GM23338 (cell line): ENCODE data around the gene CMTM6. TPM values are rescaled to one million over a fixed set of nuclear protein-coding genes. Genes with fewer than 3 reads are reported as not detected.

Experiments
- ATAC-seq: fragments of 200-7000 bp; cut with Tn5 transposase; 3 replicates; pipeline ENCODE4 v1.9.1; 2020
- DNase-seq: peaks from one replicate; pipeline ENCODE4 v3.0.0-alpha.2; 2015; ENCODE audit warnings: low spot score
- H2AFZ ChIP-seq: fragments of 200-600 bp; sonication (generic); 2 replicates; pipeline ENCODE4 v1.8.0; 2016; ENCODE audit warnings: antibody characterized with exemption, mild to moderate bottlenecking, moderate library complexity
- H3F3A ChIP-seq: fragments of 200-600 bp; sonication (generic); replicated peaks from 2 replicates; pipeline ENCODE4 v1.8.0; 2017; ENCODE audit warnings: antibody characterized with exemption, mixed run types, low read depth
- H3K27ac ChIP-seq: fragments of 200-600 bp; sonication (generic); 2 replicates; pipeline ENCODE4 v1.6.1; 2016; ENCODE audit warnings: low read depth
- H3K27me3 ChIP-seq: fragments of 200-600 bp; sonication (generic); 2 replicates; pipeline ENCODE4 v1.8.0; 2016; ENCODE audit warnings: mild to moderate bottlenecking, mixed run types, moderate library complexity; ENCODE audit not compliant: insufficient read depth
- H3K36me3 ChIP-seq: fragments of 200-600 bp; sonication (generic); 2 replicates; pipeline ENCODE4 v1.8.0; 2016; ENCODE audit warnings: mild to moderate bottlenecking; ENCODE audit not compliant: insufficient read depth
- H3K4me1 ChIP-seq: fragments of 200-600 bp; sonication (generic); 2 replicates; pipeline ENCODE4 v1.8.0; 2016; ENCODE audit warnings: mild to moderate bottlenecking, moderate library complexity; ENCODE audit not compliant: insufficient read depth
- H3K4me2 ChIP-seq: fragments of 200-600 bp; sonication (generic); 2 replicates; pipeline ENCODE4 v1.7.1; 2017; ENCODE audit warnings: mixed run types
- H3K4me3 ChIP-seq: fragments of 200-600 bp; sonication (generic); 2 replicates; pipeline ENCODE4 v1.6.1; 2016; ENCODE audit warnings: mixed run types
- H3K79me2 ChIP-seq: fragments of 200-600 bp; sonication (generic); replicated peaks from 2 replicates; pipeline ENCODE4 v1.8.0; 2017; ENCODE audit warnings: mild to moderate bottlenecking; ENCODE audit not compliant: insufficient read depth
- H3K9me2 ChIP-seq: fragments of 200-600 bp; sonication (generic); 2 replicates; pipeline ENCODE4 v1.8.0; 2017; ENCODE audit not compliant: insufficient read depth
- H4K20me1 ChIP-seq: fragments of 200-600 bp; sonication (generic); replicated peaks from 2 replicates; pipeline ENCODE4 v1.8.0; 2017; ENCODE audit warnings: mild to moderate bottlenecking; ENCODE audit not compliant: insufficient read depth
- H3K27ac Mint-ChIP-seq: 2 replicates; pipeline ENCODE4 v1.8.0; 2020; ENCODE audit warnings: inconsistent platforms, mild to moderate bottlenecking, moderate library complexity, mixed read lengths
- H3K27me3 Mint-ChIP-seq: 3 replicates; pipeline ENCODE4 v1.8.0; 2022; ENCODE audit warnings: low read depth, mild to moderate bottlenecking, moderate library complexity, mixed read lengths, inconsistent platforms; ENCODE audit not compliant: insufficient read depth, poor library complexity
- H3K36me3 Mint-ChIP-seq: 3 replicates; pipeline ENCODE4 v1.8.0; 2021; ENCODE audit warnings: low read depth, mild to moderate bottlenecking, inconsistent platforms, moderate library complexity, mixed read lengths
- H3K4me1 Mint-ChIP-seq: 3 replicates; pipeline ENCODE4 v1.8.0; 2020; ENCODE audit warnings: mild to moderate bottlenecking, inconsistent platforms, mixed read lengths
- H3K4me3 Mint-ChIP-seq: 3 replicates; pipeline ENCODE4 v1.8.0; 2021; ENCODE audit warnings: moderate library complexity, mild to moderate bottlenecking, inconsistent platforms, mixed read lengths
- H3K9me3 Mint-ChIP-seq: 3 replicates; pipeline ENCODE4 v1.8.0; 2020; ENCODE audit warnings: moderate library complexity, mild to moderate bottlenecking, inconsistent platforms, mixed read lengths
- EZH2 ChIP-seq: fragments of 200-600 bp; sonication (generic); IDR thresholded peaks from one replicate; pipeline ENCODE4 v1.8.0; 2017; ENCODE audit warnings: antibody characterized with exemption, mild to moderate bottlenecking, low read depth; ENCODE audit not compliant: unreplicated experiment
- EZH2phosphoT487 ChIP-seq: fragments of 200-600 bp; sonication (generic); IDR thresholded peaks from one replicate; pipeline ENCODE4 v1.8.1; 2018; ENCODE audit warnings: antibody characterized with exemption; ENCODE audit not compliant: unreplicated experiment
- JUNB ChIP-seq: IDR thresholded peaks from one replicate; pipeline ENCODE4 v1.6.1; 2016; ENCODE audit warnings: antibody characterized with exemption; ENCODE audit not compliant: unreplicated experiment
- NANOG ChIP-seq: IDR thresholded peaks from 2 replicates; pipeline ENCODE4 v1.6.1; 2016; ENCODE audit warnings: antibody characterized with exemption, borderline replicate concordance
- REST ChIP-seq: IDR thresholded peaks from one replicate; pipeline ENCODE4 v1.6.1; 2018; ENCODE audit warnings: antibody characterized with exemption; ENCODE audit not compliant: unreplicated experiment
- ZNF462 ChIP-seq: fragments of 250-450 bp; sonication (Bioruptor Pico); IDR thresholded peaks from 2 replicates; pipeline ENCODE4 v1.5.0; 2020; ENCODE audit warnings: mild to moderate bottlenecking, moderate library complexity
- polyA plus RNA-seq: library from polyadenylated mRNA; unstranded; fragments of >200 nt; fragmentation: Nextera tagmentation; extraction: Ambion mirVana; gene quantifications from 2 replicates; pipeline ENCODE4 v1.2.1, GENCODE V29; 2016
- total RNA-seq: library from RNA; depleted of rRNA; stranded (reverse); fragments of >200 nt; shearing (Covaris generic); gene quantifications from 2 replicates; pipeline ENCODE4 v1.2.3, GENCODE V29; 2014

Gene CMTM6
- total and polyA plus RNA-seq, 2 experiments from 2014 or later, result 42.3 to 123 TPM

- no peak for TF ChIP-seq NANOG
- TF ChIP-seq ZNF462 (CRISPR knock-in tag), result no peak
- no peak for TF ChIP-seq EZH2
- TF ChIP-seq EZH2phosphoT487, result no peak
Measured at GRCh38 chr3:32449691-32450090, 53.0 kb downstream of the CMTM6 start (continued).

GRCh38 chr3:32448686-32449474 is 53.8 kb downstream of the CMTM6 start:
- H3K27ac ChIP-seq, result no peak overlapping the region
- 0 out of 2 replicates have a peak, but pooled peaks cover 5% of the 10 kb centered on the region for H3K79me2 ChIP-seq
- H3K9me2 ChIP-seq, result no peaks in the 10 kb centered on the region
- H3K36me3 ChIP-seq, result peaks cover 6% of the 10 kb centered on the region; the same call in 1 of the 2 replicates
- ATAC-seq, result no peak
- H3K4me2 ChIP-seq, result no peak overlapping the region
- H2AFZ ChIP-seq, result no peak overlapping the region
- Mint-ChIP-seq H3K27me3 (no peaks in the 10 kb centered on the region), H3K4me1 (peaks cover 17% of the 10 kb centered on the region), H3K36me3 (peaks cover 6% of the 10 kb centered on the region; the same call in 2 of the 3 replicates), H3K27ac (no peak overlapping the region), H3K4me3 (no peak overlapping the region), H3K9me3 (no peaks in the 10 kb centered on the region)
- TF ChIP-seq REST, result no peak
- no peak for TF ChIP-seq JUNB
- no peak for TF ChIP-seq EZH2
- H3K4me3 ChIP-seq, result no peak overlapping the region
- H4K20me1 ChIP-seq, result no peaks in the 10 kb centered on the region
- no peaks in the 10 kb centered on the region; the same call in 1 of the 2 replicates for H3K4me1 ChIP-seq
- no peak for DNase-seq
- no peaks in the 10 kb centered on the region for H3F3A ChIP-seq
- no peaks in the 10 kb centered on the region for H3K27me3 ChIP-seq
